GM10266 (cell line): Measurements from ENCODE around the gene ARSA.

Source experiments
- DNase-seq: peaks from one replicate; pipeline ENCODE4 v3.0.0; 2012; ENCODE audit errors: extremely low spot score
- TF ChIP-seq, protein P1 (sequence below): IDR thresholded peaks from 2 replicates; pipeline ENCODE4 v1.5.1; 2012; ENCODE audit warnings: mild to moderate bottlenecking, low read depth; ENCODE audit not compliant: control insufficient read depth, insufficient read depth; ENCODE audit errors: missing control alignments

Gene ARSA

DNA sequence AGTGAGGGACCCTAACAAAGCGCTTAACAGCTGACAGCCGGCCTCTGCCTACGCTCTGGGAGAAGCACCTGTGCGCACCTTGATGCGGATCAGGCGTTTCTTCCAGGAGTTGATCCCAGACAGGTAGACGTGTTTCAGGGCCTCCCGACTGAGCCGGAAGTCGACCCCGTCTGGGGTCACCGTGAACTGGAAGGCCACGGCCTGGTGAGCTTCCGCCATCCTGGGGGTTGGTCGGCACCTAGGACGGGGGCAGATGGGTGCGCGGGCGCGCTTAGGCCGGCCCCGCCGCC lies 50.3 kb downstream of the ARSA start:
- DNase-seq = no peak
- TF ChIP-seq, protein P1, sequence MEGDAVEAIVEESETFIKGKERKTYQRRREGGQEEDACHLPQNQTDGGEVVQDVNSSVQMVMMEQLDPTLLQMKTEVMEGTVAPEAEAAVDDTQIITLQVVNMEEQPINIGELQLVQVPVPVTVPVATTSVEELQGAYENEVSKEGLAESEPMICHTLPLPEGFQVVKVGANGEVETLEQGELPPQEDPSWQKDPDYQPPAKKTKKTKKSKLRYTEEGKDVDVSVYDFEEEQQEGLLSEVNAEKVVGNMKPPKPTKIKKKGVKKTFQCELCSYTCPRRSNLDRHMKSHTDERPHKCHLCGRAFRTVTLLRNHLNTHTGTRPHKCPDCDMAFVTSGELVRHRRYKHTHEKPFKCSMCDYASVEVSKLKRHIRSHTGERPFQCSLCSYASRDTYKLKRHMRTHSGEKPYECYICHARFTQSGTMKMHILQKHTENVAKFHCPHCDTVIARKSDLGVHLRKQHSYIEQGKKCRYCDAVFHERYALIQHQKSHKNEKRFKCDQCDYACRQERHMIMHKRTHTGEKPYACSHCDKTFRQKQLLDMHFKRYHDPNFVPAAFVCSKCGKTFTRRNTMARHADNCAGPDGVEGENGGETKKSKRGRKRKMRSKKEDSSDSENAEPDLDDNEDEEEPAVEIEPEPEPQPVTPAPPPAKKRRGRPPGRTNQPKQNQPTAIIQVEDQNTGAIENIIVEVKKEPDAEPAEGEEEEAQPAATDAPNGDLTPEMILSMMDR = no peak

DNA sequence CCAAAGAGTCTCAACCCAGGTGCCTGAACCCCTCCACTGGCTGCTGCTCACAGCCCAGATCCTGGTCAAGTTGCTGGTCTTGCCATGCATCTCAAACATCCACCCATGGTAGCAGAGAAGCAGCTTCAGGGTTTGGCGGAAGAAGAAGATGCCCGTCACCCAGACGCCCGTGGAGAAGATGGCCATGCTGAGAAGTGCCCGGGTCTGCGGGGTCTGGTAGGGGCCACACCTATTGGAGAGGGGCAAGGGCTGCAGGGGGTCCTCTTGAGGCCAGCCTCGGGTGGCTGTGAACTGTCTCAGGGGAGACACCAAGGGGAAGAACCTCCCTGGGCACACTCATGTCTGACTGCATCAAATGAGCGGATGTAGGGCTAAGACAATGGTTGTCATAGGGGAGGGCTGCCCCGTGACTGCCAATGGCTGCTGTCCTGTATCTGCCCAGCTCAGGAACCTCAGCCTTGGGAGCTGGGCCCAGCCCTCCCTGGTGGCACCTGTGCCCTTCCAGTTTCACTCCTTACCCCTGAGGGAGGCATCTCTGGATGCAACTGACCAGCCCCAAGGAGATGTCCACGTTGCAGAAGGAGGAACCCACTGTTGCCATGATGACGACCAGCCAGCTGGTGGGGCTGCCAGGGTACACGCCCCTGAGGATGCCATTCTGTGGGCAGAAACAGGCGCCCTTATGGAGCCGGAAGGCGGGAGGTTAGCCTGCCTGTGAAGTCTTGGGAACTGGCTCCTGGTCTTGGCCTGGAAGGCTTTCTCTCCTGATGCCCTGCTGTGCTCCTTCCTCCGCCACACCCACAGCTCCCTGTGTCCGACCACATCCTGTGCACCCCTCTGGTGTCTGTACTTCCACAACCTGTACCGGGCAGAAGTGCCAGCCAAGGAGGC lies 50.9 kb downstream of the ARSA start:
- no peak for DNase-seq

DNA sequence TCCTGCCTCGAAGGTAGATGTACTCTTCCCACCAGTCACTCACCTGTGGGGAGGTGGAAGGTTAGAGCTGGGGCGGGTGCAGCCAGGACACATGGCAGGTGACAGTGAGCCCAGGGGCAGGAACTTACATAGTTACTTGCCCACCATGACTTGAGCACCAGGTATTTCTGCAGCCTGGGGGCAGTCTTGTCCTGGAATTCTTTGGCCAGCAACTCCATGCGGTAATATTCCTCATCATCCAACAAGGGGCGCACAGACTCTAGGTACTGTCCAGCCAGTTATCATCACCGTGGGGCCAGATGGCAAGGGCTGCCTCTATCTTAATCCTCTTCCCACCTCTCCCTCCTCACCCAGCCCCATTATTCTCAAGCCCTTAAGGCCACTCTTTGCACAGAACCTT lies 51.9 kb downstream of the ARSA start:
- TF ChIP-seq, protein P1 = no peak
- DNase-seq = no peak

More for the DNA sequence above, 50.9 kb downstream of the ARSA start:
- TF ChIP-seq, protein P1 = no peak

DNA sequence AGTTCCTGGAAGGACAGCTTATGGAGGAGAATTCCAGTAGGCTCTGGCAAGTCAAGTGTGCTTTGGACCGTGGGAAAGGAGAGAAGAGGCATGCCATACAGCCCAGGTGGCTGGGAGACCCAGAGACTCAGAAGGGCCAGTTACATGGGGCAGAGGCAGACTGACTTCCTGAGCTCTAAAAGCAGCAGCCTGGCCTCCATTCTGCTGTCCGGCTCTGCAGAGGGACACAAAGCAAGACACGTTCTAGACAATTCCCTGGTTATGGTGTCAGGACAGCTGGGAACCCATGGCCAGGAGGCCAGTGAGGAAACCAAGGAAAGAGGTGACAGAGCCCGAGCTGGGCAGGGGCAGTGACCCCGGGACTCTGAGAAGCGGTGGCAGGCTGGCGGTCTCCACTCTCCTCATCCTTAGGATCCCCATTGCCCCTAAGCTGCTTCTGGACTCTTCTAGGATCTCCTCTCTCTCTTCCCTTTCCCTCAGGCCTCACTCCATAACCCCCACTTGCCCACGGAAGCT lies 52.5 kb downstream of the ARSA start:
- TF ChIP-seq, protein P1 = no peak
- DNase-seq = no peak
